ENCODE results near the gene NEUROG2. TPM values are rescaled to one million over a fixed set of nuclear protein-coding genes. Genes with fewer than 3 reads are reported as not detected.

Gene NEUROG2
- total RNA-seq, 4 donors from 2014 or later: not detected

DNA sequence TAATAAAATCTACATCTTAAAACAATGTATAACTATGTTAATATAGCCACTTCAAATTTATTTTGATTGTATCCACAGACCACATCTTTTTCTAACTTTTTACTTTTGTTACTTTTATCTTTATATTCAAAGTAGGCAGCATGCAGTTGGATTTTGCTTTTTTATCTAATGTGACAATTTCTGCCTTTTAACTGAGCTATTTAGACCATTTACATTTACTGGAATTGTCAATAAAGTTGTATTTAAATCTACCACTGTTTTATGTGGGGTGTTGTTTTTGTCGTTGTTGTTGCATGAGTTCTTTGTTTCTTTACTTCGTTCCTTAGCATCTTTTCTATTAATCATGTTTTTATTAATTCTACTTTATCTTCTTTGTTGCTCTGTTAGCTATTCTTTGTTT lies 42.0 kb downstream of the NEUROG2 start:
- 96% methylated on average over 2 of the region's 2 CpGs for WGBS
- no peaks in the 10 kb centered on the region for H3K27me3 ChIP-seq
- H3K9me3 ChIP-seq: no peaks in the 10 kb centered on the region
- no peak for DNase-seq (ENCODE audit: low spot score in 2 of 2)
- H3K27ac ChIP-seq: no peak overlapping the region
- H3K4me1 ChIP-seq: no peaks in the 10 kb centered on the region
- no peaks in the 10 kb centered on the region for H3K36me3 ChIP-seq
- TF ChIP-seq POLR2A (IDR thresholded peaks at IDR 0.05) (no peak), POLR2AphosphoS5 (IDR thresholded peaks at IDR 0.05) (no peak), EP300 (IDR thresholded peaks at IDR 0.05) (no peak)
- TF ChIP-seq, protein P1, sequence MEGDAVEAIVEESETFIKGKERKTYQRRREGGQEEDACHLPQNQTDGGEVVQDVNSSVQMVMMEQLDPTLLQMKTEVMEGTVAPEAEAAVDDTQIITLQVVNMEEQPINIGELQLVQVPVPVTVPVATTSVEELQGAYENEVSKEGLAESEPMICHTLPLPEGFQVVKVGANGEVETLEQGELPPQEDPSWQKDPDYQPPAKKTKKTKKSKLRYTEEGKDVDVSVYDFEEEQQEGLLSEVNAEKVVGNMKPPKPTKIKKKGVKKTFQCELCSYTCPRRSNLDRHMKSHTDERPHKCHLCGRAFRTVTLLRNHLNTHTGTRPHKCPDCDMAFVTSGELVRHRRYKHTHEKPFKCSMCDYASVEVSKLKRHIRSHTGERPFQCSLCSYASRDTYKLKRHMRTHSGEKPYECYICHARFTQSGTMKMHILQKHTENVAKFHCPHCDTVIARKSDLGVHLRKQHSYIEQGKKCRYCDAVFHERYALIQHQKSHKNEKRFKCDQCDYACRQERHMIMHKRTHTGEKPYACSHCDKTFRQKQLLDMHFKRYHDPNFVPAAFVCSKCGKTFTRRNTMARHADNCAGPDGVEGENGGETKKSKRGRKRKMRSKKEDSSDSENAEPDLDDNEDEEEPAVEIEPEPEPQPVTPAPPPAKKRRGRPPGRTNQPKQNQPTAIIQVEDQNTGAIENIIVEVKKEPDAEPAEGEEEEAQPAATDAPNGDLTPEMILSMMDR (IDR thresholded peaks at IDR 0.05): no peak
- H3K4me3 ChIP-seq: no peak overlapping the region

- H3K9me3 ChIP-seq: no peaks in the 10 kb centered on the region
- no peak overlapping the region for H3K27ac ChIP-seq
- TF ChIP-seq EP300 (IDR thresholded peaks at IDR 0.05) (no peak), POLR2AphosphoS5 (IDR thresholded peaks at IDR 0.05) (no peak), POLR2A (IDR thresholded peaks at IDR 0.05) (no peak)
- TF ChIP-seq, protein P1 (IDR thresholded peaks at IDR 0.05): no peak
- H3K4me3 ChIP-seq: no peak overlapping the region
- no peak for DNase-seq (ENCODE audit: low spot score in 2 of 2)
- H3K4me1 ChIP-seq: no peaks in the 10 kb centered on the region
- H3K27me3 ChIP-seq: no peaks in the 10 kb centered on the region
- no peaks in the 10 kb centered on the region for H3K36me3 ChIP-seq
Observed at GRCh38 chr4:112472318-112472717, 43.7 kb downstream of the NEUROG2 start.

Other genes with a start within 250 kb of the NEUROG2 start
- 10 to 100 TPM in 3 of 4 donors, 1 to 10 TPM in 1; 9.5 to 16.2 (median 12.4) TPM for gene TIFA, start 230.3 kb downstream of the NEUROG2 start, total RNA-seq
- gene ALPK1, start 218.8 kb downstream of the NEUROG2 start, total RNA-seq: 10 to 100 TPM; 15.7 to 87.2 (median 24.2) TPM
- gene ZGRF1, start 120.7 kb upstream of the NEUROG2 start, total RNA-seq: 1 to 10 TPM; 2.0 to 9.7 (median 6.6) TPM
- gene LARP7, start 121.0 kb upstream of the NEUROG2 start, total RNA-seq: 10 to 100 TPM; 24.2 to 33.8 (median 27.5) TPM